ENCODE results near the gene AKR1A1.

DNA sequence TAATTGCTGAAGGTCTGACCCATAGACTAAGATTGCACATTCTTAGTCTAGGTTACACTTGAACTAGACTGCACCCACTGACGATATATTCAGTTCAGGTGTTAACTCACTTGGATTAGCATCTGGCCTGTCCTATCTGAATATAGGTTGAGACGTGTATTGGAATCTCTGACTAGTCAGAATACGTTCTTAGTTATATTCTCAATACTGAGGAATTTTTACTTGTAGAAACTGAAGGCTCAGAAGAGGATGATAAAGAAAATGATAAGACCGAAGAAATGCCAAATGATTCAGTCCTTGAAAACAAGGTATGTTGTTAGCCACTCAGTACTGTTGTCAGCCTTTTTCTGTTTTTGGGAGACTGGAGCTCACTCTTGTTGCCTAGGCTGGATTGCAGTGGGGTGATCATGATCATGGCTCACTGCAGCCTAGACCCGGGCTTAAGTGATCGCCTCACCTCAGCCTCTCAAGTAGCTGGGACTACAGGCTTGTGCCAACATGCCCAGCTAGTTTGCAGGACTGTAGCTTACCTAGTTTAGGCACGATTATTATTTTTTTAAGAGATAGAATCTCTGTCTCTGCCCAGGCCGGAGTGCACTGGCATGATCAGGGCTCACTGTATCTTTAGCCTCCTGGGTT is 62.4 kb downstream of the AKR1A1 start:
- TF ChIP-seq, protein P1, sequence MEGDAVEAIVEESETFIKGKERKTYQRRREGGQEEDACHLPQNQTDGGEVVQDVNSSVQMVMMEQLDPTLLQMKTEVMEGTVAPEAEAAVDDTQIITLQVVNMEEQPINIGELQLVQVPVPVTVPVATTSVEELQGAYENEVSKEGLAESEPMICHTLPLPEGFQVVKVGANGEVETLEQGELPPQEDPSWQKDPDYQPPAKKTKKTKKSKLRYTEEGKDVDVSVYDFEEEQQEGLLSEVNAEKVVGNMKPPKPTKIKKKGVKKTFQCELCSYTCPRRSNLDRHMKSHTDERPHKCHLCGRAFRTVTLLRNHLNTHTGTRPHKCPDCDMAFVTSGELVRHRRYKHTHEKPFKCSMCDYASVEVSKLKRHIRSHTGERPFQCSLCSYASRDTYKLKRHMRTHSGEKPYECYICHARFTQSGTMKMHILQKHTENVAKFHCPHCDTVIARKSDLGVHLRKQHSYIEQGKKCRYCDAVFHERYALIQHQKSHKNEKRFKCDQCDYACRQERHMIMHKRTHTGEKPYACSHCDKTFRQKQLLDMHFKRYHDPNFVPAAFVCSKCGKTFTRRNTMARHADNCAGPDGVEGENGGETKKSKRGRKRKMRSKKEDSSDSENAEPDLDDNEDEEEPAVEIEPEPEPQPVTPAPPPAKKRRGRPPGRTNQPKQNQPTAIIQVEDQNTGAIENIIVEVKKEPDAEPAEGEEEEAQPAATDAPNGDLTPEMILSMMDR (IDR thresholded peaks at IDR 0.05): no peak
- TF ChIP-seq POLR2A (IDR thresholded peaks at IDR 0.05): no peak
